Ishikawa (cell line): ENCODE data around the gene CEMIP.

ENCODE experiments used
- CREB1 ChIP-seq: IDR thresholded peaks from 2 replicates; pipeline ENCODE4 v1.6.1; 2012; ENCODE audit warnings: low read depth
- FOXM1 ChIP-seq: IDR thresholded peaks from 2 replicates; pipeline ENCODE4 v1.6.1; 2012; ENCODE audit warnings: low read depth, borderline replicate concordance
- NFIC ChIP-seq: IDR thresholded peaks from 2 replicates; pipeline ENCODE4 v1.6.1; 2012
- RAD21 ChIP-seq: IDR thresholded peaks from 2 replicates; pipeline ENCODE4 v1.6.1; 2012; ENCODE audit warnings: low read depth
- TEAD4 ChIP-seq: IDR thresholded peaks from 2 replicates; pipeline ENCODE4 v1.6.1; 2012
- YY1 ChIP-seq: IDR thresholded peaks from 2 replicates; pipeline ENCODE4 v1.6.1; 2012; ENCODE audit warnings: low read depth
- TF ChIP-seq, protein P1 (sequence below): IDR thresholded peaks from 2 replicates; pipeline ENCODE4 v1.6.1; 2012; ENCODE audit warnings: low read depth, mild to moderate bottlenecking
- TF ChIP-seq, protein P2 (sequence below): IDR thresholded peaks from 2 replicates; pipeline ENCODE4 v1.6.1; 2012
- TF ChIP-seq, protein P3 (sequence below): IDR thresholded peaks from 2 replicates; pipeline ENCODE4 v1.6.1; 2012

DNA sequence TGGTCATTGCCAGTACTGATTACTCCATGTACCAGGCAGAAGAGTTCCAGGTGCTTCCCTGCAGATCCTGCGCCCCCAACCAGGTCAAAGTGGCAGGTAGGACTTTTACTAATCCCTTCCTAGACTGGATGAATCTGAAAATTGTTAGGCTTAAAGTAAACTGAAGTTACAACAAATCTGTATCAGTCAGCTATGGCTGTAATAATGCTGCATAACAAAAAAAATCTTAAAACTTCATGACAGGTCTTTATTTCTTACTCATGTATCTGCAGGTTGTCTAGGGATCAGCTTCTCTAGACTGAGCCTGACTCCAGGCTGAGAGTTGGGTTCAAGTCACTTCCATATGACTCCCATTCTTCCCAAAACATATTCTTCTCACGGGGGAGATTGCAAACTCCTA, 116.8 kb downstream of the CEMIP start:
- TF ChIP-seq, protein P1, sequence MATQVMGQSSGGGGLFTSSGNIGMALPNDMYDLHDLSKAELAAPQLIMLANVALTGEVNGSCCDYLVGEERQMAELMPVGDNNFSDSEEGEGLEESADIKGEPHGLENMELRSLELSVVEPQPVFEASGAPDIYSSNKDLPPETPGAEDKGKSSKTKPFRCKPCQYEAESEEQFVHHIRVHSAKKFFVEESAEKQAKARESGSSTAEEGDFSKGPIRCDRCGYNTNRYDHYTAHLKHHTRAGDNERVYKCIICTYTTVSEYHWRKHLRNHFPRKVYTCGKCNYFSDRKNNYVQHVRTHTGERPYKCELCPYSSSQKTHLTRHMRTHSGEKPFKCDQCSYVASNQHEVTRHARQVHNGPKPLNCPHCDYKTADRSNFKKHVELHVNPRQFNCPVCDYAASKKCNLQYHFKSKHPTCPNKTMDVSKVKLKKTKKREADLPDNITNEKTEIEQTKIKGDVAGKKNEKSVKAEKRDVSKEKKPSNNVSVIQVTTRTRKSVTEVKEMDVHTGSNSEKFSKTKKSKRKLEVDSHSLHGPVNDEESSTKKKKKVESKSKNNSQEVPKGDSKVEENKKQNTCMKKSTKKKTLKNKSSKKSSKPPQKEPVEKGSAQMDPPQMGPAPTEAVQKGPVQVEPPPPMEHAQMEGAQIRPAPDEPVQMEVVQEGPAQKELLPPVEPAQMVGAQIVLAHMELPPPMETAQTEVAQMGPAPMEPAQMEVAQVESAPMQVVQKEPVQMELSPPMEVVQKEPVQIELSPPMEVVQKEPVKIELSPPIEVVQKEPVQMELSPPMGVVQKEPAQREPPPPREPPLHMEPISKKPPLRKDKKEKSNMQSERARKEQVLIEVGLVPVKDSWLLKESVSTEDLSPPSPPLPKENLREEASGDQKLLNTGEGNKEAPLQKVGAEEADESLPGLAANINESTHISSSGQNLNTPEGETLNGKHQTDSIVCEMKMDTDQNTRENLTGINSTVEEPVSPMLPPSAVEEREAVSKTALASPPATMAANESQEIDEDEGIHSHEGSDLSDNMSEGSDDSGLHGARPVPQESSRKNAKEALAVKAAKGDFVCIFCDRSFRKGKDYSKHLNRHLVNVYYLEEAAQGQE: no peak
- no peak for TF ChIP-seq FOXM1
- no peak for TF ChIP-seq NFIC
- TF ChIP-seq TEAD4: no peak
- no peak for TF ChIP-seq CREB1
- no peak for TF ChIP-seq YY1
- TF ChIP-seq RAD21: no peak
- TF ChIP-seq, protein P2, sequence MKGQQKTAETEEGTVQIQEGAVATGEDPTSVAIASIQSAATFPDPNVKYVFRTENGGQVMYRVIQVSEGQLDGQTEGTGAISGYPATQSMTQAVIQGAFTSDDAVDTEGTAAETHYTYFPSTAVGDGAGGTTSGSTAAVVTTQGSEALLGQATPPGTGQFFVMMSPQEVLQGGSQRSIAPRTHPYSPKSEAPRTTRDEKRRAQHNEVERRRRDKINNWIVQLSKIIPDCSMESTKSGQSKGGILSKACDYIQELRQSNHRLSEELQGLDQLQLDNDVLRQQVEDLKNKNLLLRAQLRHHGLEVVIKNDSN: no peak
- TF ChIP-seq, protein P3, sequence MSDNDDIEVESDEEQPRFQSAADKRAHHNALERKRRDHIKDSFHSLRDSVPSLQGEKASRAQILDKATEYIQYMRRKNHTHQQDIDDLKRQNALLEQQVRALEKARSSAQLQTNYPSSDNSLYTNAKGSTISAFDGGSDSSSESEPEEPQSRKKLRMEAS: no peak
